Ishikawa (cell line): ENCODE data around the gene CAVIN2.

Source experiments
- CEBPB ChIP-seq: IDR thresholded peaks from 2 replicates; pipeline ENCODE4 v1.6.1; 2012
- CREB1 ChIP-seq: IDR thresholded peaks from 2 replicates; pipeline ENCODE4 v1.6.1; 2012; ENCODE audit warnings: low read depth
- EGR1 ChIP-seq: IDR thresholded peaks from 2 replicates; pipeline ENCODE4 v1.6.1; 2012
- EP300 ChIP-seq: IDR thresholded peaks from 2 replicates; pipeline ENCODE4 v1.6.1; 2012; ENCODE audit warnings: borderline replicate concordance
- FOXM1 ChIP-seq: IDR thresholded peaks from 2 replicates; pipeline ENCODE4 v1.6.1; 2012; ENCODE audit warnings: low read depth, borderline replicate concordance
- MAX ChIP-seq: IDR thresholded peaks from 2 replicates; pipeline ENCODE4 v1.6.1; 2012
- NFIC ChIP-seq: IDR thresholded peaks from 2 replicates; pipeline ENCODE4 v1.6.1; 2012
- RAD21 ChIP-seq: IDR thresholded peaks from 2 replicates; pipeline ENCODE4 v1.6.1; 2012; ENCODE audit warnings: low read depth
- REST ChIP-seq: IDR thresholded peaks from 2 replicates; pipeline ENCODE4 v1.6.1; 2012; ENCODE audit warnings: low read depth, mild to moderate bottlenecking
- TAF1 ChIP-seq: IDR thresholded peaks from 2 replicates; pipeline ENCODE4 v1.6.1; 2012; ENCODE audit warnings: low read depth, mild to moderate bottlenecking
- TCF12 ChIP-seq: IDR thresholded peaks from 2 replicates; pipeline ENCODE4 v1.6.1; 2012; ENCODE audit warnings: low read depth
- TEAD4 ChIP-seq: IDR thresholded peaks from 2 replicates; pipeline ENCODE4 v1.6.1; 2012
- YY1 ChIP-seq: IDR thresholded peaks from 2 replicates; pipeline ENCODE4 v1.6.1; 2012; ENCODE audit warnings: low read depth
- ZBTB7A ChIP-seq: IDR thresholded peaks from 2 replicates; pipeline ENCODE4 v1.6.1; 2012; ENCODE audit warnings: low read depth
- TF ChIP-seq, protein P1 (sequence below): IDR thresholded peaks from 2 replicates; pipeline ENCODE4 v1.6.1; 2012

Gene CAVIN2

GRCh38 chr2:191795715-191796114 lies 51.2 kb downstream of the CAVIN2 start:
- TF ChIP-seq NFIC (no peak), CREB1 (no peak), CEBPB (no peak), ZBTB7A (no peak)
- TF ChIP-seq, protein P1, sequence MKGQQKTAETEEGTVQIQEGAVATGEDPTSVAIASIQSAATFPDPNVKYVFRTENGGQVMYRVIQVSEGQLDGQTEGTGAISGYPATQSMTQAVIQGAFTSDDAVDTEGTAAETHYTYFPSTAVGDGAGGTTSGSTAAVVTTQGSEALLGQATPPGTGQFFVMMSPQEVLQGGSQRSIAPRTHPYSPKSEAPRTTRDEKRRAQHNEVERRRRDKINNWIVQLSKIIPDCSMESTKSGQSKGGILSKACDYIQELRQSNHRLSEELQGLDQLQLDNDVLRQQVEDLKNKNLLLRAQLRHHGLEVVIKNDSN, result no peak

DNA sequence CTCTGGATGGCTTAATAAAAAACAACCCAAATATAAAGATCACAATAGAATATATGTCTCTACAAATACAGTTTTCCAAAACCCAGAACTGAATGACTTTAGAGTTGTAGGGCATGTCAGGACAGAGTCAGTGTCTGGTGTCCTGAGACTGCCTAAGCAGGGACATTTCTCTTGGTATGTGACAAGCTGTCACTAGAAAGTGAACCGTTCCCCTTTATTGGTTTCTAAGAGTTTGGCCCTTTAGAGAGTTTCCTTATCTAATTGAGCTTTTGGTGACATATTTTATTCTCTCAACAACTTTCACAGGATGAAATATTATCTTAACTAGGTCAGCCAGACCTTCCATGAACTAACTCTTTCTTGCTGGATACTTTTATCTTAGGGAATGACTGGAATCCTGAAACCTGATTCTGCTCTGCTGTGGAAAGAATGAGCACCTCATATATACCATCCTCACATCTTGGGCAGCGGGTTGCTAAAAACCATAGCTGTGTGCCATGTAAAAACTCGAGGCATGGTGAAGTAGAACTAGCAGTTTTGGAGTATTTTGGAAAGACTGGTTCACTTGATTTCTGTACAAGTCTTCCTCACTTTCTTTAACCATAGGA lies 54.8 kb downstream of the CAVIN2 start:
- TF ChIP-seq MAX (no peak), CEBPB (no peak), TCF12 (no peak), REST (no peak), TAF1 (no peak), NFIC (no peak), FOXM1 (no peak), EGR1 (no peak), EP300 (no peak), YY1 (no peak), RAD21 (no peak), ZBTB7A (no peak), TEAD4 (no peak), CREB1 (no peak)
- TF ChIP-seq, protein P1, result no peak

DNA sequence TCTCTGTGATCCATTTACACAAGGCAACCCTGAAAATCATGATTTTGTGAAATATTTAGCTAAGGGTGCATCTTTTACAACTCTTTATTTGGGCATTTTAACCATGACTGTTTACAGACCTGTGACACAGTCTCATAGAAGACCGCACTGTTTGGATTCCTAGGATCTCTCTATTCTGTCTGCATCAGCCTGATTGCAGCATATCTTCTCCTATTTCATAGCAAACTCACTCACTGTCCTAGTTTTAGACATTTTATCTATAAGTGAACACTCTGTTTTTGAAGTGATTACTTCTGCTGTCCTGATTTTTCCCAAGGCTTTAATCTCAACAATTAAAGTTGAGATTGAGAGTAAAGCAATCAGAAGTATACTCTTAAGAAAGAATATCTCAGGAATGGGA lies 56.2 kb downstream of the CAVIN2 start:
- no peak for TF ChIP-seq YY1
- TF ChIP-seq REST, result no peak
- no peak for TF ChIP-seq NFIC
- no peak for TF ChIP-seq CEBPB
- TF ChIP-seq ZBTB7A, result no peak
- no peak for TF ChIP-seq FOXM1
- no peak for TF ChIP-seq CREB1
- TF ChIP-seq TAF1, result no peak
- TF ChIP-seq TCF12, result no peak
- TF ChIP-seq MAX, result no peak
- no peak for TF ChIP-seq TEAD4
- TF ChIP-seq RAD21, result no peak

GRCh38 chr2:191789796-191790195 lies 57.1 kb downstream of the CAVIN2 start:
- TF ChIP-seq EP300, result no peak
- TF ChIP-seq EGR1, result no peak
- no peak for TF ChIP-seq RAD21
- TF ChIP-seq TEAD4, result no peak
- no peak for TF ChIP-seq ZBTB7A
- no peak for TF ChIP-seq TCF12
- no peak for TF ChIP-seq YY1
- TF ChIP-seq CEBPB, result no peak
- TF ChIP-seq, protein P1, result no peak

GRCh38 chr2:191786694-191787093 lies 60.2 kb downstream of the CAVIN2 start:
- TF ChIP-seq RAD21 (no peak), YY1 (no peak), TEAD4 (no peak), TAF1 (no peak), EGR1 (no peak), NFIC (no peak)
